ENCODE measurements around the gene PTPRM. TPM values are rescaled to one million over a fixed set of nuclear protein-coding genes. Genes with fewer than 3 reads are reported as not detected.

The PTPRM gene
- total RNA-seq, 1 donor from 2014 or later, result 32.3 TPM

DNA sequence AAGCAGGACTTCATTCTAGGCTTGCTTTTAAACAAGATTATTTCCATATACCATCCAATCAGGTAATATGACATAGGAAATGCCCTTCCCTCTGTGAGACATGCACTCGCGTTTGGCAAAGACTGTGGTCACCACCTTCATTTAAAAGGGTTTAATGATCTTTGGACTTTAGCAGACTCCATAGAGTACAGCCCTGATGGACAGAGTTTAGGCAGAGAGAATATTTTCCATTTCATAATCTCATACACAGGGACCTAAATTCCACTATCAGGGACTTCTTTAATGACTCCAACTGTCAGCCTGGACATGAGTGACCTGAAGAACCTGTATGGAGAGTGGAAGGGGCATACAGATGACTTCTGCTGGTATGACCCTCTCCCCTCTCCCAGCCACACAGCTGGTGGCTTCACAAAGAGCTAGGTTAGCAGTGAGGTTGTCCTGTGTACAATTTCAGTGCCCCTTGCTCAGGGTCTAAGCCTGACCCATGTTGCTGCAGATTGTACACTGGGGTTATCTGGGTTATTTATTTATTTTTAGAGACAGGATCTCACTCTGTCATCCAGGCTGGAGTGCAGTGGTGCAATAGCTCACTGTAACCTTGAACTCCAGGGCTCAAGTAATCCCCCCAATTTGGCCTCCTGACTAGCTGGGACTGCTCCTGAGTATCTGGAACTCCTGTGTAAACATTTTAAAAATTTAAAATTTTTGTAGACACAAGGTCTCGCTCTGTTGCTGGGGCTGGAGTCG, 59.2 kb downstream of the PTPRM start:
- no peak for DNase-seq (ENCODE audit: low read depth in 2 of 2)

DNA sequence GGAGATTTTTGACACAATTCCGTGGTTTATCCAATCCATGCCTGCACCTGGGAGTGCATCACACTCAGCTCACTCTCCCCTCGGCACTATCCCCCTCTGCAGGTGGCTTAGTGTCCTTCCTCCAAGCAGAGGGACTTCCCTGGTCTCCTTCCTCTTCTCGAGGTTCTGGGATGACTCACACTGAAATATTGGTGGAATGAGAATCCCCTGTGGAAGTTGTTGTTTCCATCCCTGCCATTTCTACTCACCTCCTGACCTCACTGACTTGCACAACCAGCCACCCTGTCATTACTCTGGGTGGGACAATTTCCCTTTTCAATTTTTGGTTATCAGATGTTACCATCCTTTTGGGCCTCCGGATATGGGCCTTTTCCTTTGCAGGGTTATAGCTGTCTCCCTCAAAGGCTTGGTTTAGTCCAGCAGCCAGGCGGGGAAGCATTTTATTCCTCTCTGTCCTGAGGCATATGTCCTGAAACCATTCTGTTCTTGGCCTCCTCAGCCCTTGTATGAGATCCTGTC, 59.9 kb downstream of the PTPRM start:
- DNase-seq (ENCODE audit: low read depth in 2 of 2), result peak; percentile 65 to 78

GRCh38 chr18:7629416-7629815, 62.3 kb downstream of the PTPRM start:
- DNase-seq (ENCODE audit: low read depth in 2 of 2), result no peak

DNA sequence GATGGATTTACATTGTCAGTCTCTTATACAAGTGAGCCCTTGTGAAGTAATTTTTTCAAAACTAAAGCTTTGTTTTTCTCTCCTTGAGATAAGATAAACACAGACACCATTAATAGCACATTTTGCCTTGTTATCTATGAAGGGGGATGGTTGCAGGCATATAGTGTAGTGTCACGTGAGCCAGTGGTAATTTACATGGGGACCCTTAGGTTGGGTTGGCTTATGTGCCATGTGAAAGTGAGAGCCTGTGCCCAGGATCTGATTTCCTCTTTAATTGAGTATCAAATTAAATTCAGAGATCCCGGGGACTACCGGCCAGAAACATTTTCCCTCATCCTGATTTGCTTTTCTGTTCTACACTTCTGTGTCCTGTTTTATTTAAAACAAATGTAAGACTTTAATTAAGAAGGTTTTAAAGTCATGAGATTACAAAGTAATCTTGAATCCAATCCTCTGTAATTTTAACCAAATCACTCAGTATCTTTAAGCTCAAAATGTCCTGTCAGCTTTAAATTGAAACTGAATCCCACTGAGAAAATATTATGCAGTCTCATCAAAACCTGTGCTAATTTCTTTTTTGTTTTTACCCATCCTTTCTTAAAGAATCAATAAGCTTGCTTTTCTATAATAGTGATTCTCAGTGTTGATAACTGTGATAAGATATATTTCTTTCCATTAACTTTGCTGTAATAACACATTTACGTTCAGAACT, 63.8 kb downstream of the PTPRM start:
- DNase-seq (ENCODE audit: low read depth in 2 of 2), result no peak

- no peak for DNase-seq (ENCODE audit: low read depth in 2 of 2)
Measured at GRCh38 chr18:7632152-7633098, 65.3 kb downstream of the PTPRM start.

DNA sequence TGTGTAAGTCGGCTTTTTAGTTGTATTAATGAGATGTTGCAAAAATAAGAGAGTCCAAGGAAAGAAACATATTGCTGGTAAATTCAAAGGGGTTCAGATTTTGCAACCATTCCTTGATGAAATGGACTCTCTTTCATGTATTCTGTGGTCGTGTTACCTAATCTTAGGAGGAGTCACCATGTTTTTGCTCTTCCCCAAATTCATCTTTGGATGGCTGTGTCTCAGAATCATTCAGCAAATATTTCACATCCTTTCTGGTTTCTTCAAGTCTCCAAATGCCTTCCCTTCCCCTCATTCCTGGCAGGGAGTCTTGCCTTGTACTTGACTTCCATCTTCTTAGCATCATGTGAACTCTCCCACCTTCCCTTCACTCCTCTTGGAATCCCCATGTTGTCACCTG, 66.1 kb downstream of the PTPRM start:
- DNase-seq (ENCODE audit: low read depth in 2 of 2), result no peak

- no peak for DNase-seq (ENCODE audit: low read depth in 2 of 2)
Measured at GRCh38 chr18:7635948-7636347, 68.8 kb downstream of the PTPRM start.

DNA sequence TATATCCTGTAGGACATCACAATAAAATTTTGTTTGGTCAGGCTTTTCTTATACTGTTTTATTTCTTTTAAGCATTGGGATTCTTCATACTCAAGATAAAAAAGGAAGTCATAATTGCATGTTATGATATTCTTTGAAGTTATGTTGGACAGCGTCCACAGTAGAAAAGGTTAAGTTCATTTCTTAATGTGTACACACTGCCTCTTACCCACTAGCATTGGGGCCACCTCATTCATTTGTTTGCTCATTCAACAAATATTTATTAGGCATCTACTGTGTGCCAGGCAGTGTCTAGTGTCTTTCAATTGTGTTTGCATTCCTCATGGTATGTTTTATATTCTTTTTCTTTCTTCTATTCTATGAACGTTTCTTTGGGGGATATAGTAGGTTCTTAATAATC, 70.2 kb downstream of the PTPRM start:
- DNase-seq (ENCODE audit: low read depth in 2 of 2), result no peak

DNA sequence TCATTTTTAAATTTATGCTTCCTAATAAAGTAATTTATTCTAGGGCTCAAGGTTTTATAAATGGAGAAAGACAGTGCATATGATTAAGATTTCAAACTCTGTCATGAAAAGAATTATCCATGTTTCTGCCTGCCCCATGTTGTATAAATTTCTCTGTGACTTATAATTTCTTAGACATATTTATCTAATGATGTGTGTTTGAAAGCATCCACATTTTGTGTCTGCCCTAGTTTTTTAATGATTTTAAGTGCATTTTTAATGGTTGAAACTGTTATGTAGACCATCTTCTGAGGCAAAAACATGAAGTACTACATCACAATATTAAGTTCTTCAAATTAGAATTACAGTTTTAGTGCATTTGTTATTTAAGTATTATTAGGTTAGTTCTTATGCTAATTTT, 71.2 kb downstream of the PTPRM start:
- no peak for DNase-seq (ENCODE audit: low read depth in 2 of 2)

- DNase-seq (ENCODE audit: low read depth in 2 of 2), result no peak
Measured at GRCh38 chr18:7641813-7642212, 74.7 kb downstream of the PTPRM start.

- peak in 1 of 2 donors; percentile 14 for DNase-seq (ENCODE audit: low read depth in 2 of 2)
Measured at GRCh38 chr18:7642331-7642890, 75.3 kb downstream of the PTPRM start.

GRCh38 chr18:7645756-7646155, 78.6 kb downstream of the PTPRM start:
- DNase-seq (ENCODE audit: low read depth in 2 of 2), result no peak

GRCh38 chr18:7646174-7646886, 79.2 kb downstream of the PTPRM start:
- no peak for DNase-seq (ENCODE audit: low read depth in 2 of 2)

DNA sequence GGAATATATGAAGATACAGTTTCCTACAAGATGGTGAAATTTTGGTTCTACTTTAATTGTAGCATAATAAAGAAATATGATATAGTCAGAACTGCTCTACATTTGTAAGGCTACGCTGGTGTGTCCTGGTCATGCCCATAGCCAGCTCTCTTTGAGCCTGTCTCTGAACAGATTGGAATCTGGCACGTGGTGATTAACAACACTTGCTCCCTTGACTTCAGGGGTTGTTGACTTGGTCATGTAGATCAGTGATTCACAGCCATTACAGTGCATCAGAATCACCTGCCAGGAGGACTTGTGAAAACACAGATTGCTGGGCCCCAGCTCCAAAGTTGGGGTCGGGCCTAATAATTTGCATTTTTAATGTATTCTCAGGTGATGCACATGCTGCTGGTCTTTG, 80.4 kb downstream of the PTPRM start:
- no peak for DNase-seq (ENCODE audit: low read depth in 2 of 2)

DNA sequence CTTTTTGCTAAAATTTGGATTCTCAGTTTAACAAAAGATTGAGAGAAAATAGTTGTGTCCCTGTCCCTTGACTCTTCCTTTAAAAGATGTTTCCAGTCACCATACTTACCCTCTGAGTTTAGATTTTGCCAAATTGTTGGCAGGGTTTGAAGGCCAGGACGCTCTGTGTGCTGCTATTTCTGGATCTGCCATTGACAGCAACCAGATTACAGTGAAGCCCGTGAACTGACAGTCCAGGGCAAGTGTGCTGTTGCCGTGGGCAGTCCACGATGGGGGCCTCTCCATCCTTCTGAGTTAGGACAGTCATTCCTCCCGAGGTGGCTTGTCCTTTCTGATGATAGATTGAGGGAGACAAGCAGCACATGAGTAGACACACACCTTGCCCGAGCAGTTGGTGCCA, 89.9 kb downstream of the PTPRM start:
- no peak for DNase-seq (ENCODE audit: low read depth in 2 of 2)

GRCh38 chr18:7657937-7658336, 90.8 kb downstream of the PTPRM start:
- no peak for DNase-seq (ENCODE audit: low read depth in 2 of 2)

DNA sequence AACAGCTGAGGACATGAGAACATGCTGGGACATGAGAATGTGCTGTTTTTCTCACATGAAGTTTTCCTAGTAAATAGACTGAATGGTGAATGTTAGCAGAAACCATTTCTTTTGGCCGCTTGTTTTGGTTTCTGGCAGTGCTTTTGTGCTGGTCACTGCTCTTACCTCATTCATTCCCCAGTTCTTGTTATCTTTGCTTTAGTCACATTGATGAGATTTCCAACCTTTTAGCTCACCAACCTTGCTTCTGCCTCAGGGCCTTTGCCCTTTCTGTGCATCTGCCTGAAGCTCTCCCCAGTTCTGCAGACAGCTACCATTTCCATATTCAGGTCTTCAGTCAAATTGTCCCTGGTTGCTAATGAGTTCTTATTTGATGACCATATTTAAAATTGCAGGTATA, 91.6 kb downstream of the PTPRM start:
- no peak for DNase-seq (ENCODE audit: low read depth in 2 of 2)

DNA sequence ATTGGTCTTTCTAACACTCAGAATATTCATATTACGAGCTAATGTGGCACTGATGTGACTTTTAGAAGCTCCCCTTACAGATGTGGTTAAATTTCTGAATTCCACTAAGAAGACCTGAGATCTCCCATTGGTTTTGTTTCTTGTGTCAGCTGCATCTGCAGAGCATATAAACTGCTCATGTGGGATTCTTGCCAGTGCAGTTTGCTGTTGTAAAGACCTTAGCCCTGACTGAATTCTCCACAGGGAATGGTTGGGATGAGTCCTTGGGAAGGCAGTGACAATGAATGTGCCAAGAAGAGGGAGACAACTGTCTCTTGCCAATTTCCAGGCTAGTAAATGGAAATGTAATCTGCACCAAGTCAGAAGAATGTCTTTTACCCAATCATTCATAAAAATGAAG, 94.1 kb downstream of the PTPRM start:
- no peak for DNase-seq (ENCODE audit: low read depth in 2 of 2)

DNA sequence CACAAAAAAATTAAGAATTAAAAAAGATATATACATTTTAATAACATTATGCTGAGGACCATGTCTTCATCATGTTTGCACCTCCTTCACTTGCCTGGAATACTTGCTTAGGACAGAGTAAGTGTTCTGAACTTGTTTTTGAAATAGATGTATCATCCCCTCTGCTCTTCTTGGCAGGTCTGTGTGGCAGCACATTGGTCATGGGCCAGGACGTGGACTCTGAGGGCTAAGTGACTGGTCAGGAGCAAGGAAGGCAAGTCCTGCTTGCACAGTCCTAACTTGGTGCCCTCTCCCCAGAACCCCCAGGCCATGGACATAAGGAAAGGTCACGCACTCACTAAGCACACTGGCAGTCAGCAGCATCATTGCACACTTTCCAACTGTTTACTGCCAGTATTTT, 95.8 kb downstream of the PTPRM start:
- no peak for DNase-seq (ENCODE audit: low read depth in 2 of 2)

- DNase-seq (ENCODE audit: low read depth in 2 of 2), result no peak
Measured at GRCh38 chr18:7663366-7664312, 96.5 kb downstream of the PTPRM start.

Data from dermis microvascular lymphatic vessel endothelial cell (primary cell).